NT2/D1 (cell line): Measurements from ENCODE around the gene RNPS1.

Experiments used
- SUZ12 ChIP-seq: IDR thresholded peaks from 2 replicates; pipeline ENCODE4 v1.6.1; 2011; ENCODE audit not compliant: insufficient read length, insufficient read depth; ENCODE audit errors: extremely low read depth
- YY1 ChIP-seq: IDR thresholded peaks from 2 replicates; pipeline ENCODE4 v1.6.1; 2011; ENCODE audit not compliant: insufficient read length, insufficient read depth
- ZNF274 ChIP-seq: IDR thresholded peaks from 2 replicates; pipeline ENCODE4 v1.6.1; 2011; ENCODE audit warnings: mild to moderate bottlenecking, low read depth, low read length

DNA sequence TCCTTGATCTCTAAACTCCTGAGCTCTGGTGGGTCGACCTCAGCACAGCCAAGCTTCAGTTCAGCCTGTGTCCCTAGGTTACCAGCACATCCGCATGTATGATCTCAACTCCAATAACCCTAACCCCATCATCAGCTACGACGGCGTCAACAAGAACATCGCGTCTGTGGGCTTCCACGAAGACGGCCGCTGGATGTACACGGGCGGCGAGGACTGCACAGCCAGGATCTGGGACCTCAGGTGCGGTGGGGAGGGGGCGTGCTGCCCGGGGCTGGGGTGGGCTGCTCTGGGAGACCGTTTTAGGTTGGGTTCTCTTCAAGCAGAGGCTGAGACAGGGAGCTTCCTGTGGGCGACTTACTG lies 61.5 kb downstream of the RNPS1 start:
- TF ChIP-seq YY1 (no peak), SUZ12 (no peak), ZNF274 (no peak)
